LNCAP (cell line): ENCODE data around the gene NDUFAF8.

Experiments used
- TF ChIP-seq, protein P1 (sequence below): fragments of 450-650 bp; IDR thresholded peaks from 2 replicates; pipeline ENCODE4 v1.5.1; 2017; ENCODE audit warnings: mild to moderate bottlenecking

Gene NDUFAF8

DNA sequence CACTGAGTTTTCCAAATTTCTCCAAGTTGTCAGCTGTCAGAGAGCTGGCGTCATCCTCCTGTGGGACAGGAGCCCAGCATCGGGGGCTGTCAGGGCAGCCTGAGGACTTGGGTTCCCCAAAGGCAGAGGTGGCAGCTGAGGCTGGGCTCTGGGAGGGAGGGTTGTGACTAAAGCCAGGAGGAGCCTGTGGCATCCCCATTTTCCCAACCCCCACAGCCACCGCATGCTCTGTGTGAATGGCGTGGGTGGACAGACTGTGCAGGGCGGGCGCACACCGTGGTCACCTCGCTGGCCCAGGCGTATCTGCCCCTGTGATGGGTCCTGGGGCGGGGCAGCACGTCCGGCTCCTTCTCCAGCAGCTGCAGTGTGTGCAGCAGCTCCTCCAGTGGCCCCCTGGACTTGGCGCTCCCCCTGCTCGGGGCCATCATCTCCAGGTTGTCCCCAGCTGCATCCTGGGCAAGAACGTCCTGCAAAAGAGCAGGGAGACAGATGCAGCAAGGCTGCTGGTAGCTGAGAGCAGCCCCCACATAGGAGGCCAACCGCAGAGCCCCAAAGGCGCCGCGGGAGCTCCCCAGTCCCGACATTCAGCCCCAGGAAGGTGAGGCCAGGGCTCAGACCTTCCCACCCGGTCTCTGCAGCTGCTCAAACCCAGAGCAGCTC, 41.2 kb upstream of the NDUFAF8 start:
- TF ChIP-seq, protein P1, sequence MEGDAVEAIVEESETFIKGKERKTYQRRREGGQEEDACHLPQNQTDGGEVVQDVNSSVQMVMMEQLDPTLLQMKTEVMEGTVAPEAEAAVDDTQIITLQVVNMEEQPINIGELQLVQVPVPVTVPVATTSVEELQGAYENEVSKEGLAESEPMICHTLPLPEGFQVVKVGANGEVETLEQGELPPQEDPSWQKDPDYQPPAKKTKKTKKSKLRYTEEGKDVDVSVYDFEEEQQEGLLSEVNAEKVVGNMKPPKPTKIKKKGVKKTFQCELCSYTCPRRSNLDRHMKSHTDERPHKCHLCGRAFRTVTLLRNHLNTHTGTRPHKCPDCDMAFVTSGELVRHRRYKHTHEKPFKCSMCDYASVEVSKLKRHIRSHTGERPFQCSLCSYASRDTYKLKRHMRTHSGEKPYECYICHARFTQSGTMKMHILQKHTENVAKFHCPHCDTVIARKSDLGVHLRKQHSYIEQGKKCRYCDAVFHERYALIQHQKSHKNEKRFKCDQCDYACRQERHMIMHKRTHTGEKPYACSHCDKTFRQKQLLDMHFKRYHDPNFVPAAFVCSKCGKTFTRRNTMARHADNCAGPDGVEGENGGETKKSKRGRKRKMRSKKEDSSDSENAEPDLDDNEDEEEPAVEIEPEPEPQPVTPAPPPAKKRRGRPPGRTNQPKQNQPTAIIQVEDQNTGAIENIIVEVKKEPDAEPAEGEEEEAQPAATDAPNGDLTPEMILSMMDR: no peak

DNA sequence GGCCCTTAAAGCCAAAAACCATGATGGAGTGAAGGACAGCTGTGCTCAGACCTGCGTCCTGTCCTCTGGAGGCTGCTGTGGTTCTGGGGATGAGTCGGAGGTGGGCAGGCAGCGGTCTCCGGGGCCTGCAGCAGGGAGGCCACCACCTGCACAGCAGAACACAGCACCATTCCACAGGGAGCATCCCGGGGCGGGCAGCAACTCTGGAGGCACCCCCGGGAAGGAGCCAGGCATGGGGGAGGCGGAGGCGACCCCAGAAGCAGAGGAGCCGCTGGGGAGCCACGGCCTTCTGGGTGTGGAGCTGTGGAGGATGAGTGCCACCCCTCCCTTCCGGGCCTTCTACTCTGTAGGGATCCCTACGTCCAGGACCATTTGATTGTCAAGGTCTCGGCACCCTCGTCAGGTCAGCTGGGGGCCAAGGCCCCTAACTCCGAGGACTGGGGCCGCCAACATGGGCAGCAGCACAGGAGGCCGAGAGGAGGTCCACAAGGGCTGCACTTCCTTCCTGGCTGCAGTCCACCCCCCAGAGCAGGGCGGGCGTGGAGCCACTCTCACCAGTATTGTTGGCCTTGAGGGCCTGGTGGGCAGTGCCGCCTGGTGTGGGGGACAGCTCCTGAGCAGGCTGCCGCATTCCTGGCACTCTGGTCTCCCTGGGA, 40.2 kb upstream of the NDUFAF8 start:
- TF ChIP-seq, protein P1: no peak

DNA sequence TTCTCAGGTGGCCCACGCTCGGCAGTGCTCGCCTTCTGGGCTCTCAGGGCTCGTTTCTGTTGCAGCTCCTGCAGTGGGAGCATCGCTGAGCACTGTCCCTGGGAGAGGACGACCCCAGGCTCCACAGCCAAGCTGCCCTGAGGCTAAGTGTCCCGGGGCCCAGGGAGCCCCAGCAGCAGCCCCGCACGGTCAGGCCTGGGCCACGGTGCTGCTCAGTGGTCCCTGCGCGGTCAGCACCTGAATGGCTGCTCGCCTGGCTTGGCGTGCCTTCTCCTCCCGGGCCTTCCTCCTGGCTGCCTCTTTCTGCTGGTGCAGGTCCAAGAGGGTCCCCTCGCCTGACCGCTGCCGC, 39.7 kb upstream of the NDUFAF8 start:
- TF ChIP-seq, protein P1: no peak

DNA sequence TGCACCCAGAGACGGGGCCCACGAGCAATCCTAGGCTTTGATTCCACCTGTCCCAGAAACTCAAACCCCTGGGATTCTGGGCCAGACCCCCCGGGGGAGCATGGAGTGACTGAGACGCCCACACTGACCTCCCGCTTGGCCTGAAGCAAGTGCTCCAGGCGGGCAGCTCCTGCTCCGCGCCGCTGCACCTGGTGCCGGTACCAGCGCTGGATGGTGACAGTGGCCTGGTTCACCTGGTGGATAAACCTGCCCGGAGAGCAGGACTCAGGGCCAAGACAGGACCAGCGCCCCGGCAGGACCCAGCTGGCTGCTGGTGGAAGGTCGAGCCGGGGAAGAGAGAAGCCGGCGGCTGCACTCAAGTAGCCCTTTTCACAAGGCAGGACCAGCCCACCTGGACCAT, 38.9 kb upstream of the NDUFAF8 start:
- TF ChIP-seq, protein P1: no peak

DNA sequence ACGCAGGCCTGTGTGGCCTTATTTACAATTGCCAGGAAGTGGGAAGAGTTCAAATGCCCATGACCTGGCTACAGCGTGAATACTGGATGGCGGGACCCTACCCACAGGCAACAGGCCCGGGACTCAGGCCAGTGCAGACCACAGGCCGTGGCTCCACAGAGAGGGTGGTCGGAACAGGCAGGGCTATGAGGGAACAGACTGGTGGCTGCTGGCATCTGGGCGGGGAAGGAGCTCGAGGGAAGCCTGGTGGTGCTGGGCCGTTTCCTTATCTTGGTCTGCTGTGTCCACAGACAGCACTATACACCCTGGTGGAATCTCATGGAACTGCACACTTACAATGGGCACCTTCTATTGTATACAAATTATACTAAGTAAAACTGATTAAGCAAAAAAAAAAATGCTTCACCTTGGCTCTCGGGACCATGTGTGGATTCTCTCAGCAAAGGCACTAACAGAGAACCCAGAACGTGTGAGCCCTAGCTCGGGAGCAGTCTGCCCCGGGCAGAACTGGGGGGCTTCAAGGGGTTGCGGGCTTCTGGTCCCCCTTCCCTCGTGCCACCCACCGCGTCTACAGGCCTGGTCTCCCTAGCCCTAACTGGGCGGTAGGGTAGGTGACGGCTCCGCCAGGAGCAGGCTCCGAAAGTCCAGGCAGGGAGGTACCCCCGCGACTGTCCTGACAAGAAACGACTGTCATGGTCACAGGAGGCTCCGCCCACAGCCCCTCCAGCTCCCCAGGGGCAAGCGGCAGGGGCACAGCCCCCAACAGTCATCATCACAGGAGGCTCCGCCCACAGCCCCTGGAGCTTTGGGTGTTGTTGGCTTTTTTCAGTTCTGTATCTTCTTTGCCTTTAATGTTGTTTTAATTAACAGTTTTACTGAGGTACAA, 38.2 kb upstream of the NDUFAF8 start:
- TF ChIP-seq, protein P1: peak; percentile 63

DNA sequence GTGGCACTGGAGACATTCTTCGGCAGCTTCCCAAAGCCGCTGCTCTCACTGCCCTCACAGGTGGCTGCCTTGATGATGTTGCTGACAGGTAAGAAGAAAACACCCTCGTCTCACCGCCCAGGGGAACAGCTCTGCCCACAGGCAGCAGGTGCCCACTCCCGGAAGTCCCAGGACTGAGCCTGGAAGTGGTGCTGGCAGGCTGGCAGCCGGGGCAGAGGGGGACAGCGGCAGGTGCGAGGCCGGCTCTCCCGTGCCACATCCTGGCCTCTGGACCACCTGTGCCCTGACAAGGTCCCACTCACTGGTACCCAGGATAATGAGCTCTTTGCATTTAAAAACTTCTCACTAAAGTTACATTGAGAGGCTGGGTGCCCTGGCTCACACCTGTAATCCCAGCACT, 36.8 kb upstream of the NDUFAF8 start:
- TF ChIP-seq, protein P1: no peak

DNA sequence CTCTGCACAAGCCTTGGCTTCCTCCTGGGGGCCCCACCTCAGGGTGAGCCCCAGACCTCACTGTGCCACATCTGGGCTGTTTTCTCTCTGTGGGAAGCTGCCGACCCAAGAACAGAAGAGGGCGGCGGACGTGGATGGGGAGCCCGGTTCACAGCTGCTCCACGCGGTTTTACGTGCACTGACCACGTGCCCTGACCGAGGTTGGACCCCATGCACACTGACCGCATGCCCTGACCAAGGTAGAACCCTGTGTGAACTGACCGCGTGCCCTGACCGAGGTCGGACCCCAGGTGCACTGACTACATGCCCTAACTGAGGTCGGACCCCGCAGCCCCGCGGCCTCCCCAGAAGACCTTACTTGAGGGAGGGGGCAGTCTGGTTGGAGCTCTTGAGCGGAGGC, 36.0 kb upstream of the NDUFAF8 start:
- TF ChIP-seq, protein P1: no peak
